Skeletal muscle satellite cell (primary cell): ENCODE measurements around the gene SLC35E4.
A peak's percentile ranks its signal among the peaks of the same experiment; 100 is the strongest.
"Not testable (repeated sequence)": the region's sequence is repeated elsewhere in the genome, so short reads cannot be mapped to it uniquely, and the experiment has no call there.

Source experiments
- H3K27me3 ChIP-seq: 2 replicates; pipeline ENCODE4 v1.7.0; 2013; ENCODE audit warnings: low read length; ENCODE audit not compliant: control insufficient read depth, insufficient read depth
- H3K36me3 ChIP-seq: 2 replicates; pipeline ENCODE4 v1.7.0; 2013; ENCODE audit warnings: mild to moderate bottlenecking, control low read depth, low read length; ENCODE audit not compliant: insufficient read depth
- H3K4me1 ChIP-seq: 2 replicates; pipeline ENCODE4 v1.7.0; 2013; ENCODE audit warnings: low read length; ENCODE audit not compliant: control insufficient read depth, insufficient read depth
- H3K4me2 ChIP-seq: 2 replicates; pipeline ENCODE4 v1.7.0; 2013; ENCODE audit warnings: mild to moderate bottlenecking, low read length
- H3K4me3 ChIP-seq: 2 replicates; pipeline ENCODE4 v1.7.0; 2013; ENCODE audit warnings: low read length
- H3K9ac ChIP-seq: 2 replicates; pipeline ENCODE4 v1.7.0; 2013; ENCODE audit warnings: mild to moderate bottlenecking, low read depth, low read length, moderate library complexity
- H3K9me3 ChIP-seq: replicated peaks from 2 replicates; pipeline ENCODE4 v1.7.0; 2013; ENCODE audit warnings: mild to moderate bottlenecking, control low read depth, low read length

SLC35E4 gene

DNA sequence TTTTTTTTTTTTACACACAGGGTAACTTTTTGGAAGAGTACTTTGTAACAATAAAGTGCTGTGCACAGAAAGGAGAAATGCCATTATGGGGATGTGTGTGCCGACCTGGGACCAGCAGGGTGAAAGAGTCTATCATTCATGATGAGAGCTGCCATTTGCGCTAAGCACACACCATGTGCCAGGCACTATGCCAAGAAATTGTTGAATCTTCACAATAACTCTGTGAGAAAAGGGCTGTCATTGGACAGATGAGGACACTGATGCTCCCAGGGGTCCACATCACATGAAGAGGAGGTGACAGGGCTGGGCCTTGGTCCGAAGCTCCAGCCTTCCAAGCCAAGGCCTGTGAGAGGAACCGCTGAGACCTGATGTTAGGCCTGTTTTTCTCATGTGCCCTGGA is 26.5 kb downstream of the SLC35E4 start:
- Histone ChIP-seq H3K9me3 (no peaks in the 10 kb centered on the region), H3K36me3 (peaks cover 20% of the 10 kb centered on the region), H3K4me3 (no peak overlapping the region), H3K4me1 (peaks cover 5% of the 10 kb centered on the region), H3K4me2 (no peak overlapping the region), H3K27me3 (no peaks in the 10 kb centered on the region), H3K9ac (no peak overlapping the region)

DNA sequence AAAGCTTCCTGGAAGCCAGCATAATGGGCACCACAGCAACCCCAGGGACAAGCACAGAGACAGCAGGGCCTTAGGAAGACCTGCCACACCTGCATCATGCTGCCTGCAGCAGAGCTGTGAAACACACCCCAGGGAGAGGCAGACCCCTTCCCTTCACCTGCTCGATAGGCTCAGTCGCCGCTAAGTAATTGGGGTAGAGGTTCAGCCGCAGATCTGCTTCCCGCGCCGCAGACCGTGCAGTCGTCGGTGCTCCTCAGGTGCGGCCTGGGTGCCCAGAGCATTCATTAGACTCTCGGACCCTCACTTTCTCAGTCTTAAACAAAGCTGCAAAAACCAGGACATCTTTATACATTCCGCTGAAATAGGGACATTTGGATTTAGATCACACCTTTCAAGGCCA is 29.2 kb downstream of the SLC35E4 start:
- H3K27me3 ChIP-seq: no peaks in the 10 kb centered on the region
- peaks cover 20% of the 10 kb centered on the region for H3K36me3 ChIP-seq
- no peak overlapping the region for H3K4me3 ChIP-seq
- H3K9me3 ChIP-seq: no peaks in the 10 kb centered on the region
- no peak overlapping the region for H3K9ac ChIP-seq
- peaks cover 11% of the 10 kb centered on the region for H3K4me1 ChIP-seq
- H3K4me2 ChIP-seq: no peak overlapping the region

DNA sequence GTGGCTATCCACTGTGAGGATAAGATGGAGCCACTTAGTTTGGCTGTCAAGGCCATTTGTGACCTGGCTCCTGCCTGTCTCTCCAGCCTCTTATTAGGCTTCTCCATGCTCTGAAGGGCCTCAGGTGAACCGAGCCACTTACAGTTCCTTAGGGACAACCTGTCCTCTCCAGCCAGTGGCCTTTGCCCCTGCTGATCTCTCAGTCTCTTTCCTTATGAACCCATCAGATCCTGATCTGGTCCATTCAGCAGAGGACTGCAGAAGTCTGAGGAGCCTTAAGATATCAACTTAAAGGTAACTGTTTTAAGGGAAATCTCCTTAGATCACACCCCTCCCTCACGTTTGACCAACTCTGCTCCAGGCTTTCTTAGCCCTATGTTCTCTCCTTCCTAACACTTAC is 29.7 kb downstream of the SLC35E4 start:
- Histone ChIP-seq H3K4me3 (no peak overlapping the region), H3K9ac (no peak overlapping the region), H3K4me2 (no peak overlapping the region), H3K4me1 (peaks cover 11% of the 10 kb centered on the region), H3K9me3 (no peaks in the 10 kb centered on the region), H3K27me3 (no peaks in the 10 kb centered on the region), H3K36me3 (peaks cover 20% of the 10 kb centered on the region)

DNA sequence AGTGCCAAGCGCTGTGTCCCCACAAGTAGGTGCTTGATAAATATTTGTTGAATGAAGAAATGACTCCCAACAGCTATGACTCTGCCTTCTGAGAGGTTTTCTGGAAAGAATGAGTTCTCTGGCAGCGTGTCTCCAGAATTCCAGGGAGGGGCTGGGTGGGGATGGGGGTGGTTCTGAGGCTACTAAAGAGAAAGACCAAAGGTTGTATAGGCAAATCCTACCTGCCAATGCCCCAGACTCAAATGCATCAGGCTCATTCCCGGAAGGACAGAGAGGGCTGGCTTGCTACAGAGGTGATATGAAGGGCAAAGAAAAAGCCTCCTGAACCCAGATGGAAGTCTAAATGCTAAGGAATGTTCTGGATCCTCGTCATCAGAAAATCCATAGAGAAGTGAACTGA is 30.2 kb downstream of the SLC35E4 start:
- Histone ChIP-seq H3K36me3 (peaks cover 20% of the 10 kb centered on the region), H3K27me3 (no peaks in the 10 kb centered on the region), H3K9ac (no peak overlapping the region), H3K4me2 (no peak overlapping the region), H3K4me1 (peaks cover 11% of the 10 kb centered on the region), H3K4me3 (no peak overlapping the region), H3K9me3 (no peaks in the 10 kb centered on the region)

DNA sequence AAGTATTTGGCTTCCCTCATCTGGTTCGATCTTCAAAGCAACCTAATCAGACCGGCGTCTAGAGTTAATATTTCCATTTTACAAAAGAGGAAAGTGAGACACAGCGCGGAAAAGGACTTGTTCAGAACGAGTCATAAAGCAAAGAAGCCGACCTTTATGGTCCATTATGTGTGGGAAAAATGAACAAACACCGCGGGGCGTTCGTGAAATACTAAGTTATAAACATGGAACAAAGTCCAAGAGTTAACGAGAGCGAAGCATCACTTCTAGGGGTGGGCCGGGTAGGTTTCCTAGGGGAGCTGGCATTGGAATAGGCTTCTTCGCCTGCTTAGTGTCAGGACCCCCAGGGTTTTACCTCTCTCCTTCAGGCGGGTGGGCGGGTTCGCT is 31.5 kb downstream of the SLC35E4 start:
- Histone ChIP-seq H3K4me3 (peak overlapping the region; percentile 96), H3K4me2 (peak overlapping the region; percentile 98), H3K36me3 (peaks cover 14% of the 10 kb centered on the region), H3K9me3 (no peaks in the 10 kb centered on the region), H3K9ac (peak overlapping the region; percentile 82), H3K4me1 (peaks cover 11% of the 10 kb centered on the region), H3K27me3 (no peaks in the 10 kb centered on the region)

DNA sequence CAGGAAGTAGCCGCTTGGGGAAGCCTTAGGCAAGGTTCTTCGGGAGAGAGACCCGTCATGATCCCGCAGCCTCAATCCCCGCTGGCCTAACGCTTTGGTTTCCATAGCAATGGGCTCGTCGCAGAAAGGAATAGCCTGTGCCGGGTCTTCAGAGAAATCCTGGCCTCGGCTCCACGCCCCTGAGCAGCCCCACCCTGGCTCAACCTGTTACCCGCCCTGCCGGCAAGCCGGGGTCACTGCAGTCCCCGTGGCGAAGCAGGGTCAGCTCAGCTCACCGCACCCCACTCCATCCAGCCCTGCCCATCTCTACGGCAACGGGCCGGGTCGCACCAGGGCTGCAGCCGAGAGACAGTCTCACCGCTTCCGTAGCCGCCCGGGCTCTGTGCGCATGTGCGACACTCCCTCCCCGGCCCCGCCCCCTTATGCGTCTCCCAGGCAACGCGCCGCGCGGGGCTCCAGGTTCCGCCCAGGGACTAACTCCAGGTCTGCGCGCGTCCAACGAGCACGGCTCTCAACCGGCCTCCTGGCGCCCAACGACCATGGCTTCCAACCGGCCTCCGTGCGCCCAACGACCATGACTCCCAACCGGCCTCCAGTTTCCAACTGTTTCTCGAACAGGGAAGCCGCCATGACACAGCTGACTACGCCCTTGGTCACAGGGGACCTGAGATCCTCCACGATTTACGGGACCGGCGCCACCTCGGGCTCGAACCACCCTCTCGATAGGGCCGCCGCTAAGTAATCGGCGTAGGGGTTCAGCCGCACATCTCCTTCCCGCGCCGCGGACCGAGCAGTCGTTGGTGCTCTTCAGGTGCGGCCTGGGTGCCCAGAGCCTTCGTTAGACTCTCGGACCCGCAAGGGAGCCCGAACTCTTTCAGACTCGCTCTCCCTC is 32.2 kb downstream of the SLC35E4 start, which contains the start of gene DUSP18:
Gene DUSP18, minus strand, starts transcription at position 382 of the 892 bp plus-strand sequence. CDS start 3,872 bp downstream, outside the sequence.
- H3K9me3 ChIP-seq: no peaks in the 10 kb centered on the region
- H3K9ac ChIP-seq: peak within 1 kb of the TSS; percentile 82
- H3K4me1 ChIP-seq: peaks cover 11% of the 10 kb centered on the region
- peaks cover 12% of the 10 kb centered on the region for H3K36me3 ChIP-seq
- peak within 1 kb of the TSS; percentile 96 for H3K4me3 ChIP-seq
- no peaks in the 10 kb centered on the region for H3K27me3 ChIP-seq
- peak within 1 kb of the TSS; percentile 98 for H3K4me2 ChIP-seq

DNA sequence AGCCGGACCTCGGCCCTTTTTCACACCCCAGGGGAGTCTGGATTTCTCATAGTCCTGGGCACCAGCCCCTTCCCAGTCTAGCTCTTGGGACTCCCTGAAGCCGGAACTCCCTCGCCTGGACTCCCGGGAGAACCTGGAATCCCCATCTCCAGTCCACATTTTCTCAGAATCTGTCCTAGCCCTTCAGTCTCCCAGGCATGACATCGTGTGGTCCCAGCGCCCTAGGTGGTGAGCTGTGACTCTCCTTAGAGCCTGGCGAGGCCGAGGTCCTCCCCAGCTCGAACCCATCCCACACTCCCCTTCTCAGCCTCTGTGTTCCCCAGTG is 32.8 kb downstream of the SLC35E4 start:
- Histone ChIP-seq H3K36me3 (peaks cover 6% of the 10 kb centered on the region), H3K9ac (peak overlapping the region; percentile 82), H3K4me3 (peak overlapping the region; percentile 96), H3K4me1 (peaks cover 11% of the 10 kb centered on the region), H3K4me2 (peak overlapping the region; percentile 98), H3K27me3 (no peaks in the 10 kb centered on the region), H3K9me3 (no peaks in the 10 kb centered on the region)

DNA sequence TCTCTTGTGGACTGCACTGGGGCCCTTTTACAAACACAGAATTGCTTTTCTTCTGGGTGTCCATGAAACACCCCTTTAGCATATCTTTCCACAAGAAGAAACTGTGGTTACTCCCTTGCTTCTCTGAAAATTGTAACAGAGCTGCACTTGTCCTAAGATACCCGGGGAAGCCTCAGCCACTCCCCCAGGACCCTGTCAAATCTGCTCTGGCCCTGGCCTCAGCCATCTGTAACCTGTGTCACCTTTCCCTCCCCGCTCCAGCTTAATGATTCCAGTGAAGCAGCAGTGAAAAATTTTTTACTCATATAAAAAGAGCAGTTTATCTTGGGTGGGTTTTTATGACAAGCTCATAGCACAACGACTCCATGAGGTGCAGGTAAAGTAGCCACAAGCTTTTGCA is 35.5 kb downstream of the SLC35E4 start:
- no peaks in the 10 kb centered on the region for H3K36me3 ChIP-seq
- no peak overlapping the region for H3K9ac ChIP-seq
- no peak overlapping the region for H3K4me3 ChIP-seq
- no peaks in the 10 kb centered on the region for H3K27me3 ChIP-seq
- H3K4me2 ChIP-seq: no peak overlapping the region
- H3K4me1 ChIP-seq: peaks cover 11% of the 10 kb centered on the region
- no peaks in the 10 kb centered on the region for H3K9me3 ChIP-seq

DNA sequence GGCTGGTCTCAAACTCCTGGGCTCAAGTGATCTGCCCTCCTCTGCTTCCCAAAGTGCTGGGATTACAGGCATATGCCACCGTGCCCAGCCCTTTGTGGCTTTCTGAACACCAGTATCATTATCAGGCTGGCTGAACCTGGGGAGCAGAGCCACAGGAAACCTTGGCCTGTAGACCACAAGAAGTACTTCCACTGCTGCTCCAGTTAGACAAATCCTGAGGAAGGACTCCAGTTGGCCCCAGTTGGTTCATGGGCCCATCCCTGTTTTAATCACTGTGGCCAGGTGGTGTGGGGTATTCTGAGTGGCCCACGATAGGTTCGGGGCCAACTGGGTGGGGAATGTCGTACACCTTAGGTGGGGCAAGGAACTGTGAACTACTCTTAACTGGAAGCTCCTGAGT is 37.6 kb downstream of the SLC35E4 start:
- peaks cover 4% of the 10 kb centered on the region for H3K4me1 ChIP-seq

DNA sequence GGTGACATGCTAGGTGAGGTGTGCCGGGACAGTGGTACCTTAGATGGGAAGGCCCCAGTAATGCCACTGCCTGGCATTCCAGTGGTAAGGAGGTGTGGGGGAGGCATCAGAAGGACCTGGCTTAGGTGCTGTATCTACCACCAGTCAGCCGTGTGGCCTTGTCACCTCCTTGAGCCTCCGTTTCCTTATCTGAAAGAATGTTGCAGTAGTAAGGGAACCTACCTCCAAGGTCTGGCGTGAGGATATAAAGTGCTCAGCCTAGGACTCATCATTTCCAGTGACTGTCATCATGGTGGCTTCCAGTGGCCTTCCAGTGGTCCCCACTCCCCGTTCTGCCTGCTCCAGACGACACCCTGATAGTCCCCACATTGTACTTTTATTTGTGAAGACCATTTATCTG is 38.9 kb downstream of the SLC35E4 start:
- H3K4me3 ChIP-seq: no peak overlapping the region
- no peaks in the 10 kb centered on the region for H3K36me3 ChIP-seq
- H3K27me3 ChIP-seq: no peaks in the 10 kb centered on the region
- H3K4me2 ChIP-seq: no peak overlapping the region
- no peaks in the 10 kb centered on the region for H3K9me3 ChIP-seq
- no peak overlapping the region for H3K9ac ChIP-seq
- no peaks in the 10 kb centered on the region for H3K4me1 ChIP-seq

More for the DNA sequence above, 37.6 kb downstream of the SLC35E4 start:
- H3K9me3 ChIP-seq: no peaks in the 10 kb centered on the region
- no peaks in the 10 kb centered on the region for H3K36me3 ChIP-seq
- H3K4me3 ChIP-seq: no peak overlapping the region
- no peaks in the 10 kb centered on the region for H3K27me3 ChIP-seq
- no peak overlapping the region for H3K4me2 ChIP-seq
- H3K9ac ChIP-seq: no peak overlapping the region

DNA sequence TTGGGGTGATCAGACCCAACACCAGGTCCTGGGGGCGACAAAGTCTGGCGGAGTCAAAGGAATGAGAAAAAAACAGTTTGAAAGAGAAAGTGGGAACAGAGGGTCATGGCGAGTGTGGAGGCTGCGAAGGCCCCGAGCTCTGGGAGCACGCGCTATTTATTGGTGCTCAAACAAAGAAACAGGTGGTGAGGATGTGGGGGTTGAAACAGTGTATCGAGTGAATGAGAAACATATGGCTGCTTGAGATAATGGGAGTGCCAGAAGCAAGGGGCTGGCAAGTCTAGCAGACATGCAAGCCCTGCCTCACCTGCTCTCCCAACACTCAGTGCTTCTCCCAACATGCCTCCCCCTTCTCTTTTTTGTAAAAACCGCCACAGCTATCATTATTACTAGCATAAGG is 39.9 kb downstream of the SLC35E4 start:
- Histone ChIP-seq H3K27me3 (no peaks in the 10 kb centered on the region), H3K9ac (no peak overlapping the region), H3K36me3 (no peaks in the 10 kb centered on the region), H3K9me3 (no peaks in the 10 kb centered on the region), H3K4me2 (no peak overlapping the region), H3K4me1 (no peaks in the 10 kb centered on the region), H3K4me3 (no peak overlapping the region)

DNA sequence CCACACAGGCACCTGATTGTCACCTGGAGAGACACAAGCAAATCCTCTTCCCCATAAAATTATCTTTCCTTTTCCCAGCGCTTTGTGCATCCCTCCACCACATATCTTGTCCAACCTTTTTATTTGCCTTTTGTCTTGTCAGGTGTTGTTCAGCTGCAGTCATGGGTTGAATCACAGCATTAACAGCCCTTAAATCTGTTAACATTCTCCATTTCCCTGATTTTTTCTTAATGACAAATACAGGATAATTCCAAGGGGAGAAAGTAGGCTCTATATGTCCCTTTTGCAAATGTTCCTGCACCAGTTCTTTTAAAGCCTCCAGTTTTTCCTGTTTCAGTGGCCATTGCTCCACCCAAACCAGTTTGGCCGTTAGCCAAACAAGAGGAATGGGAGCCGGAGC is 41.0 kb downstream of the SLC35E4 start:
- H3K9ac ChIP-seq, H3K36me3 ChIP-seq, H3K9me3 ChIP-seq, H3K4me2 ChIP-seq, H3K4me3 ChIP-seq, H3K27me3 ChIP-seq, H3K4me1 ChIP-seq: not testable (repeated sequence)
